Vagina (tissue), 2 donors: ENCODE data around the gene BCL2L2.

ENCODE experiments used
- CTCF ChIP-seq, 3 experiments: fragments of 450-650 bp in 2 of 3; fragments of 200-600 bp in 1 of 3; sonication (generic) in 1 of 3; IDR thresholded peaks; one replicate each; pipeline ENCODE4 v1.5.1; 2017 to 2019; ENCODE audit warnings: antibody characterized with exemption in 3 of 3, mild to moderate bottlenecking in 2 of 3, moderate library complexity in 2 of 3
- POLR2A ChIP-seq, 2 donors: fragments of 450-650 bp; IDR thresholded peaks; one replicate each; pipeline ENCODE4 v1.6.1; 2017; ENCODE audit warnings: antibody characterized with exemption in 2 of 2, mild to moderate bottlenecking in 2 of 2, moderate library complexity in 2 of 2

DNA sequence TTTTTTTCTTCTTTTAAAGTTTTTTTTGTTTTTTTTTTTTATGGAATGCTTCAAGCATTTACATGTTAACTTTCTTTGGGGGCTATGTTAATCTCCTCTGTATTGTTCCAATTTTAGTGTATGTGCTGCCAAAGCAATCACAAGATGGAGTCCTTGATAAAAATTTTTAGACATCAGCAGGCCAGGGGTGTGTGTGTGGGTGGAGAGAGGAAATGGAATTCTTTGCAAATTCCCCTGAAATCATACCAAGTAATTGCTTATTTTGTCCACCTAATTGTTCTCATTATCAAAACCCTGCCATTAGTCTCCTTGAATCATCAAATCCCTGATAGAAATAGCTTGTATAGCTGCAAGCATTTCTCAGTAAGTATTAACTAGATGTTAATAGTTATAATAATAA, 47.2 kb upstream of the BCL2L2 start:
- TF ChIP-seq CTCF (IDR thresholded peaks at IDR 0.05) (no peak), POLR2A (IDR thresholded peaks at IDR 0.05) (no peak)
